Measurements from ENCODE around the gene DENND2C. TPM values are rescaled to one million over a fixed set of nuclear protein-coding genes. Genes with fewer than 3 reads are reported as not detected.

Gene DENND2C, protein sequence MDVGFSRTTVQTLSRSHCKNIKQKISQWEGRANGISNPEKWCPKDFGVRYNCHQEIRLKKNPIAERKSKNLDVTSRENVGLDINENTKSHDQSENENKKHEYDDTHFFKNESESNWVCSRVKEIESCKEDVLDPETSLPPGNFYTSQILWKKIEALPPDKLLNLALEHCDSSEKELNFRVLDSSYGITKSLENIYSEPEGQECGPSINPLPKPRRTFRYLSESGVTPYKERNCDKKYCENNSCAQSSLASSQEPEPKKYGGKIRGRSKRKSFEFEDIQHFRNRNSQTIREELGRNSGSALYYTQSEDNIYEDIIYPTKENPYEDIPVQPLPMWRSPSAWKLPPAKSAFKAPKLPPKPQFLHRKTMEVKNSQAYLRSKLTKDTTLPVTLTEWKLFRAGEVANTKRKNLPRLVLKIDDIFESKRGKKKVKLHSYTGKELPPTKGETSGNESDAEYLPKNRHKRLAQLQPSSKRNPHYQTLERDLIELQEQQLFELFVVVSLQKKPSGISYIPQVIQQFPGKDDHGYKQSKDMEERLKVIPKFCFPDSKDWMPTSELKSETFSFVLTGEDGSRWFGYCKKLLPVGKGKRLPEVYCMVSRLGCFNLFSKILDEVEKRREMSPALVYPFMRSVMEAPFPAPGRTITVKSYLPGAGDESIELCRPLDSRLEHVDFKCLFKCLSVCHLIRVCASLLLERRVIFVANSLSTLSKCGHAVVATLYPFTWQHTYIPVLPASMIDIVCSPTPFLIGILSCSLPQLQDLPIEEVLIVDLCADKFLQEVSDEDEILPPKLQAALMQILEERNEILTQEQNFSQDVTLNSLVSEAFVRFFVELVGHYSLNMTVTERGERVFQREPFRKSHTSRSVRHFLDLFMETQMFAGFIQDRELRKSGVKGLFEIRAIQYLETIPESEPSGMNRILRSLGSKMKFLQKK
- not detected for polyA plus RNA-seq (2012; ENCODE audit: insufficient read length, low read depth)

DNA sequence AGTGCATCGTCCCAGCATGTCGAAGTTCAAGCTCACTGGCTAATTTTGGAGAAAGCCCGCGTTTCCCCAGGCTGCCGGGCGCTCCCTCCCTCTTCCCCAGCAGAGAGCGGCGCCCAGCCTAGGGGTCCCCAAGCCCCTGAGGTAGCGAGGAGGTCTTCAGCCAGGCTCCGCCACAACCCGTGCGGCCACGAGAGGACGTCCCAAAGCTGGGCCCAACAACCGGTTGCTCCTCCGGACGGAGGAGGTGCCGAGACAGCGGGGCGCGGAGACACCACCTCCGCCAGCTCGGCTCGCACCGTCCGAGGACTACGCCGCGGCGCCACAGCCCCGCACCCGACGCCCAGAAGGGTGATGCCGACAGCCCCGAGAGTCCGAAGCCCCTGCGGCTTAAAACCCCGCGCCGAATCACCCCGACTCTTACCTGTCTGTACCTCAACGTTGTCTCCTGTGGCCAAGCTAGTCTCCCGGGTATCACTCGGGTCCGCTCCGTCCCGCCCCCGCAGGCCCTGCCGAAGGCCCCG lies at the start of gene DENND2C:
DENND2C (minus strand) TSS at position 488 of the 521 bp plus-strand sequence. CDS start 44,065 bp downstream, outside the sequence.
- TF ChIP-seq TAF1 (IDR thresholded peaks at IDR 0.05; ENCODE audit: borderline replicate concordance, insufficient read depth, low read length) = no peak
- no peak for TF ChIP-seq FOXP2 (optimal IDR thresholded peaks at IDR 0.05; ENCODE audit: borderline replicate concordance, extremely low read depth, extremely low read length, insufficient read depth)
- TF ChIP-seq REST (IDR thresholded peaks at IDR 0.05; ENCODE audit: insufficient read depth in 1 of 2, low read depth in 2 of 2, low read length in 2 of 2) = no peak
- TF ChIP-seq POLR2AphosphoS5 (IDR thresholded peaks at IDR 0.05; ENCODE audit: low read depth, low read length) = no peak
- no peak for TF ChIP-seq SIN3A (IDR thresholded peaks at IDR 0.05; ENCODE audit: borderline replicate concordance, insufficient read depth, low read length)

- TF ChIP-seq TAF1 (IDR thresholded peaks at IDR 0.05; ENCODE audit: borderline replicate concordance, insufficient read depth, low read length) = no peak
- no peak for TF ChIP-seq SIN3A (IDR thresholded peaks at IDR 0.05; ENCODE audit: borderline replicate concordance, insufficient read depth, low read length)
- TF ChIP-seq POLR2AphosphoS5 (IDR thresholded peaks at IDR 0.05; ENCODE audit: low read depth, low read length) = no peak
- no peak for TF ChIP-seq REST (IDR thresholded peaks at IDR 0.05; ENCODE audit: insufficient read depth in 1 of 2, low read depth in 2 of 2, low read length in 2 of 2)
- TF ChIP-seq FOXP2 (optimal IDR thresholded peaks at IDR 0.05; ENCODE audit: borderline replicate concordance, extremely low read depth, extremely low read length, insufficient read depth) = no peak
These were observed 49.6 kb upstream of the DENND2C start for GRCh38 chr1:114719424-114719787.

DNA sequence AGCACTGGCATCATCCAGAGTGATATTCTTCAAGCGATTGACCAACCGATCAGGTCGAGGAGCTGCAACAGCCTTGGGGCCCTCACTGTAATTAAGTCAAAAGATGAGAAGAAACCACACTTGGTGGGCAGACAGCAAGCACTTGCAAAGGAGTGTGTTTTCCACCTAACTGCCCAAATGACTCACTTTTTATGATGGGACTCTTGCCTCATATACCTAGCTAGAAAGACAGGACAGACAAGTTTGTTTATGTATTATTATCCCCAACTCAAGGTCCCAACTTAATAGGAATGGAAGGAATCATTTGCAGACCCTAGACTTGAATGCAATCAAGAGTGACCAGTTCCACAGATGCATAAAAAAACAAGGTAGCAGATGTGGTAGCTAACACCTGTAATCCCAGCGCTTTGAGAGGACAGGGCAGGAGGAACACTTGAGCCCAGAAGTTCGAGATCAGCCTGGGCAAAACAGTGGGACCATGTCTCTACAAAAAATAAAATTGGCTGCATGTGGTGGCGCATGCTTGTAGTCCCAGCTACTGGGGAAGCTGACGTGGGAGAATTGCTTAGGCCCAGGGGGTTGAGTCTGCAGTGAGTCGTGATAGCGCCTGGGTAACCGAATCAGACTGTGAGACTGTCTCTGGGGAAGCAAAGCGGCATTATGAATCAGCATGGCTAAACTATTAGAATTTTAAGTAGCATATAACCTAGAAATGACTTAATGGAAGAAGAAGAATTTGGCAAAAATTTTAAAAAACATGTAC lies 49.0 kb upstream of the DENND2C start:
- TF ChIP-seq TAF1 (IDR thresholded peaks at IDR 0.05; ENCODE audit: borderline replicate concordance, insufficient read depth, low read length) (no peak), REST (IDR thresholded peaks at IDR 0.05; ENCODE audit: insufficient read depth in 1 of 2, low read depth in 2 of 2, low read length in 2 of 2) (no peak)

DNA sequence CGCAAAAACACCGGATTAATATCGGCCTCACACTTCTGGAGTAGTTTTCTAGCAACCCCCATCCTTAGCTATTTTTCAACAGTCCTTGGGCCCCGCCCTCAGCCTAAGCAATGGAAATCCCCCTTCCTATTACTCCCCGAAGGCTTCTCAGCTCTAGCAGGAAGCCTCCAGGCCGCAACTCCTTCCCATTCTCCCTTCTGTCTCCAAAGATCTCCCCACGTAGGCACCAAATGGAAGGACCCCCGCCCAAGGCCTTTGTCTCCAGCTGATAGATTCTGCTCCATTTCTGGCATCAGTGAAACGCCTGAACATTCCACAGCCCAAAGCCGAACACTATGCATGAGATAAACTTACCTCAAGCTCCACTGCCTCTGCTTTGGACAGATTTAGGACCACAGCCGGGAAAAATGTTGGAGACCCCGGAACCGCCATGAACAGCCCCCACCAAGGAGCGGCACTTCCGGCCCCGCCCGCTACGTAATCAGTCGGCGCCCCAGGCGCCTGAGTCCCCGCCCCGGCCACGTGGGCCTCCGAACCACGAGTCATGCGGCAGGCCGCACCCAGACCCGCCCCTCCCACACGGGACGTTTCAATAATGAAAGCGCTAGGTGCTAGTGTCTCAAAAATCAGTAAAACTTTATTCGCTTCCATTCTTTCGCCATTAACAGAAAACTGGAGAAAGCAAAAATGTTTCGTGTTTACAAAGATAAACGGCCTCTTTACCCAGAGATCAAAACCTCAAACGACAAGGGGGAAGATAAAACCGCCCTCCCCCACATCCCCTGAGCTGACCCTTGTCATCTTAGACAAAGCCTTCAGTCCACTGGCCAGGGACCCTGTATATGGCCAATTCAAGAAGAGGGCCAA lies 46.7 kb upstream of the DENND2C start, which contains the start of gene NRAS:
NRAS (minus strand) TSS at position 468 of the 867 bp plus-strand sequence. CDS start 611 bp downstream, outside the sequence.
- TF ChIP-seq POLR2AphosphoS5 (IDR thresholded peaks at IDR 0.05; ENCODE audit: low read depth, low read length) (peak; percentile 90), SIN3A (IDR thresholded peaks at IDR 0.05; ENCODE audit: borderline replicate concordance, insufficient read depth, low read length) (peak; percentile 98; the same call in 1 of the 2 replicates), FOXP2 (optimal IDR thresholded peaks at IDR 0.05; ENCODE audit: borderline replicate concordance, extremely low read depth, extremely low read length, insufficient read depth) (peak; percentile 23), REST (IDR thresholded peaks at IDR 0.05; ENCODE audit: insufficient read depth in 1 of 2, low read depth in 2 of 2, low read length in 2 of 2) (no peak), TAF1 (IDR thresholded peaks at IDR 0.05; ENCODE audit: borderline replicate concordance, insufficient read depth, low read length) (peak; percentile 61; the same call in 1 of the 2 replicates)
